NCI-H82 treated with DMSO at 0.1 percent for 48 hours (cell line): ENCODE data around the gene ECE2.
"Not testable (repeated sequence)": the region's sequence is repeated elsewhere in the genome, so short reads cannot be mapped to it uniquely, and the experiment has no call there.

ENCODE experiments used
- DNase-seq: peaks from one replicate; lab custom pipeline; 2025; ENCODE audit not compliant: unreplicated experiment; lab: John Stamatoyannopoulos, UW

The ECE2 gene

DNA sequence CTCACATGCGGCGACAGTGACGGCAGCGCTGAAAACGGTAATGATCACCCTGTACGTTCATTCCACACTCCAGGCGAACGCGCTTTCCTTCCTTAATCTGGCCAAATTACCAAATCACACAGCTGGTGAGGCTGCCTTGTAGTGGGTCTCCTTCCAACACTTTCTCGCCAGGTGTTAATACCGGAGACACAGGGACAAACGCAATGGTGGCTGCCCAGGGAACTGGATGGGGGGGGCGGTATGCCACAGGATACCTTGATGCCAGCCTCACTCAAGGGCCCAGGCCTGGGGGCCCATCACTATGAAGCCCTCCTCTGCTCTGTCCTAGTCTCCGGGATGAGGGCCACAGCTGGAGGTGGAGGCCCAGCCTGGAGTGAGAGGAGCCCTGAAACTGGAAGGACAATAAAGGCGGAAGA is 13.1 kb upstream of the ECE2 start:
- no peak for DNase-seq

DNA sequence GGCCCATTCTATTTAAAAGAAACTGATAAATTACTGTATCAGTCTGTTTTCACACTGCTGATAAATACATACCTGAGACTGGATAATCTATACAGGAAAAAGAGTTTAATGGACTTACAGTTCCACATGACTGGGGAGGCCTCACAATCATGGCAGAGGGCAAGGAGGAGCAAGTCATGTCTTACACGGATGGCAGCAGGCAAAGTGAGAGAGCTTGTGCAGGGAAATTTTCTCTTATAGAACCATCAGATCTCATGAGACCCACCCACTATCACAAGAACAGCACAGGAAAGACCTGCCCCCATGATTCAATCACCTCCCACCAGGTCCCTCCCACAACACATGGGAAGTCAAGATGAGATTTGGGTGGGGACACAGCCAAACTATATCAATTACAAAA is 8.6 kb upstream of the ECE2 start:
- not testable (repeated sequence) for DNase-seq

DNA sequence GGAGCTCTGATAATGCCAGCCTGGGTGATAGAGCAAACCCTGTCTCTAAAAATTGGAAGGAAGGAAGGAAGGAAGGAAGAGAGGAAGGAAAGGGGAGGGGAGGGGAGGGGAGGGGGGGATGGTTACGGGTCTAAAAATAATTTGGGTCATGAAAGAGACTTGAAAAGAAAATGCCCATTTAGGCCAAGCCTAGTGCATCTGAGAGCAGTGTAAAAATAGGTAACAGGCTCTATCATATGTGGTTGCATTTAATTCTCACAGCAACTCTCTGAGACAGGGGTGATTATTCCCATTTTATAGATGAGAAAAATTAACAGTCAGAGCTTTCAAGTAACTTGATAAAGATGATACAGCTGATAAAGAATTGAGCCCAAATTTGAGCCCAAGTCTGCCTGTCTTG is 3.6 kb upstream of the ECE2 start:
- no peak for DNase-seq

DNA sequence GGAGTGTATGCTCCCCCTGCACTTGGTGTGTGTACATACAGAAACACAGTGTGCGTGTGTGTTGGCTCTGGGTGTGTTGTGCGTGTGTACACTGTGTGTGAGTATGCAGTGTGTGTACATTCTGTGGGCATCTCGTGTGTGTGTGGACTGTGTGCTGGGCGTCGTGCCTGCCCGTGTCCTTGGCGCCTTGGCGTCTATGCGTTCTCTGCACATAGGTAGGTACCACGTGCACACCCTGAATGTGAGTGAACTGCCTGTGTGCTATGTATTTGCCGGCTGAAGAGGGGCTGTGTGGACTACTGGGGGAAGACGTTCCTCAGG is 481 bp upstream of the ECE2 start:
- no peak for DNase-seq

DNA sequence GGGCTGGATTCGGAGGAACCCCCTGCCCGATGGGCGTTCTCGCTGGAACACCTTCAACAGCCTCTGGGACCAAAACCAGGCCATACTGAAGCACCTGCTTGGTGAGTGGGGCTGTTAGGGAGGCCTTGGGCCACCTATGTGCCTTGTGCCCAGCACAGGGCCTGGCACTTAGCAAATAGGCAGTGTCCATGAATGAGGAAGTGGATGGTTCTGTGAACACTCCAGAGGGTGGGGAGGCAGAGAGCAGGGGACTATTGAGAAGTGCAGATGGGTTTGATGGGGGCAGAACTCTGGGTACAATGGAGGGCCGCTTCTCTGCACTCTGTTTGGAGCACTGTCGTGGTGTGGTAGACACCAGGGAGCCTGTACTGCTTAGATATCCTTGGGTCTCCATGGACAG is 1.5 kb downstream of the ECE2 start:
- DNase-seq, result no peak

DNA sequence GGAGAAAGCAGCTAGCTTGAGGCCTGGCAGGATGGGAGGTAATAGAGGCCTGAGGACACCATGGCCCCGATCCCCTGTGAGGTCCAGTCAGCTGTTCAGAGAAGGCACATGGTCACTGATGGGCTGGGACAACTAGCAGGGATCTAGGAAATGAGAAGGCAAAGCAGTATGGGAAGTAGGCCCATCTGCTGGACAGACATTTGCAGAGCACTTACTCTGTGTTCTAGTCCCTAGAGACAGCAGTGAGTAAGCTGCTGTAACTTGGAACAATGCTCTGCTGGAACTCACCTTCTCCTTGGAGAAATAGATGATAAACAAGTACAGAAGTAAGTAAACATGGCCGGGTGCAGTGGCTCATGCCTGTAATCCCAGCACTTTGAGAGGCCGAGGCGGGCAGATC is 7.1 kb downstream of the ECE2 start:
- DNase-seq, result no peak

DNA sequence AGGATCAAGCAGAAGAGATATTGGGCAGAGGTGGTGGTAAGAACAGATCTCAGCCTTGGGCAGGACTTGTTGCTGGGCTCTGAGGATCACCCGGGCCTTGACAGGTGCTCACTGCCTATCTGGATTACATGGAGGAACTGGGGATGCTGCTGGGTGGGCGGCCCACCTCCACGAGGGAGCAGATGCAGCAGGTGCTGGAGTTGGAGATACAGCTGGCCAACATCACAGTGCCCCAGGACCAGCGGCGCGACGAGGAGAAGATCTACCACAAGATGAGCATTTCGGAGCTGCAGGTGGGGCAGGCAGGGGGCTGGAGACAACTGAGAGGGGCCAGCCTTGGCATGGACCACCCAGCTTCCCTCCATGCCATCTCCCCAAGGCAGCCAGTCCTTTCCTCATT is 7.9 kb downstream of the ECE2 start:
- DNase-seq, result no peak

DNA sequence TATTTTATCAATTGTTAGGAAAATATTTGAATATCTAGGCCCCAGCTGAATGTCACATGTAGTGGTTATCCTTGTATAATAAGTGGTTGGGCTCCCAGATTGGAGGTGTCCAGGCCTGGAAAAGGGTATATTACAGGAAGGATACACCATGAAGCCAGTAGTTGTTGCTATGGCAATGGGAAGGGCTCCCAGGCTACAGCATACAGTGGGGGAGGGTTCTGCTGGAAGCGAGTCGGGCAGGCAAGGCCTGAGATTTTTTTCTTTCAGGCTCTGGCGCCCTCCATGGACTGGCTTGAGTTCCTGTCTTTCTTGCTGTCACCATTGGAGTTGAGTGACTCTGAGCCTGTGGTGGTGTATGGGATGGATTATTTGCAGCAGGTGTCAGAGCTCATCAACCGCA is 8.9 kb downstream of the ECE2 start:
- DNase-seq, result peak; percentile 57

DNA sequence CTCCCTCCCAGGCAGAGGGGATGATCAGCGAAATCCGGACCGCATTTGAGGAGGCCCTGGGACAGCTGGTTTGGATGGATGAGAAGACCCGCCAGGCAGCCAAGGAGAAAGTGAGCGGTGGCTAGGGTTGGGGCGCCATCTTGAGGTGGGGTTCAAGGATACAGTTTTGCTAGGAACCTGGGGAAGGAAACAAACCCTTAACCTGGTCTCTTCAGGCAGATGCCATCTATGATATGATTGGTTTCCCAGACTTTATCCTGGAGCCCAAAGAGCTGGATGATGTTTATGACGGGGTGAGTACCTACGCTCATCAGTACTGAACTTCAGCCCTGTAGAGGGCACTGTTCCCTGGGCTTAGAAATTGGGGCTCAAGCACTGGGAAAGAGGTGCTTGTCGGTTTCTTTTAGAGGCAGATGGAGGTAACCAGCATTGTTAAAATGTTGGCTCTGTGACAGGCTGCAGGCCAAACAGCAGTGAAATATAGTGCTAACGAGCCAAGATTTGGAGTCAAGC is 13.7 kb downstream of the ECE2 start:
- DNase-seq, result peak; percentile 67

DNA sequence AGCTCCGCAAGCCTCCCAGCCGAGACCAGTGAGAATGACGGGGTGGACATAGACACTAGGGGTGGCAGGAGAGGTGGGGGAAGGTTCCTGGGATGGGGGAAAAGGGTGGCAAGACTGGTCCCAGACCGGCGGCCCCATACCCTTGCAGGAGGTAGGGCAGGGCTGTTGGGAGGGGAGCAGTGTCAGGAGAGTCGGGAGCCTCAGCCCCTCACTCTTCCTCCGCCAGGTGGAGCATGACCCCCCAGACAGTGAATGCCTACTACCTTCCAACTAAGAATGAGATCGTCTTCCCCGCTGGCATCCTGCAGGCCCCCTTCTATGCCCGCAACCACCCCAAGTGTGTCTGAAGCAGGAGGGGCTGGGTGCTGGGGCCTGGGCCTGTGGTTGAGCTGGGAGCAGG is 14.5 kb downstream of the ECE2 start:
- no peak for DNase-seq

DNA sequence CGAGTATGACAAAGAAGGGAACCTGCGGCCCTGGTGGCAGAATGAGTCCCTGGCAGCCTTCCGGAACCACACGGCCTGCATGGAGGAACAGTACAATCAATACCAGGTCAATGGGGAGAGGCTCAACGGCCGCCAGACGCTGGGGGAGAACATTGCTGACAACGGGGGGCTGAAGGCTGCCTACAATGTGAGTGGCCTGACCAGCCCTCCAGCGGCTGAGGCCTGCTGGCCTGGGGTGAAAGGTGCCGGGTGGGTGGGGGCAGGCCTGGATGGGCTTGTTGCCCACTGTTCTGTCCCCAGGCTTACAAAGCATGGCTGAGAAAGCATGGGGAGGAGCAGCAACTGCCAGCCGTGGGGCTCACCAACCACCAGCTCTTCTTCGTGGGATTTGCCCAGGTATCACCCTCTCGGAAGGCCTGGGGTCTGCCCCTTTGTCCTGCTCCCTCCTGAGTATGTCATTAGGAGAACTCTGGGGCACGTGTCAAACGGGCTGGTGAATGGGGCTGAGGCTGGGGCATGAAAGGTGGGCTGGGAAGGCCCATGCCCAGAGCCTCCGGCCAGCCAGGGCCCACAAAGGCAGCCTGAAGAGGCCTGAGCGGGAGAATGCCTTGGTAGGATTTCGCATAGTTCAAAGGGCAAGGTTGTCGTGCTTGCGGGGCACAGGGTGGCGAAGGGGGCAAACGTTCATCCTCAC is 15.4 kb downstream of the ECE2 start:
- no peak for DNase-seq

DNA sequence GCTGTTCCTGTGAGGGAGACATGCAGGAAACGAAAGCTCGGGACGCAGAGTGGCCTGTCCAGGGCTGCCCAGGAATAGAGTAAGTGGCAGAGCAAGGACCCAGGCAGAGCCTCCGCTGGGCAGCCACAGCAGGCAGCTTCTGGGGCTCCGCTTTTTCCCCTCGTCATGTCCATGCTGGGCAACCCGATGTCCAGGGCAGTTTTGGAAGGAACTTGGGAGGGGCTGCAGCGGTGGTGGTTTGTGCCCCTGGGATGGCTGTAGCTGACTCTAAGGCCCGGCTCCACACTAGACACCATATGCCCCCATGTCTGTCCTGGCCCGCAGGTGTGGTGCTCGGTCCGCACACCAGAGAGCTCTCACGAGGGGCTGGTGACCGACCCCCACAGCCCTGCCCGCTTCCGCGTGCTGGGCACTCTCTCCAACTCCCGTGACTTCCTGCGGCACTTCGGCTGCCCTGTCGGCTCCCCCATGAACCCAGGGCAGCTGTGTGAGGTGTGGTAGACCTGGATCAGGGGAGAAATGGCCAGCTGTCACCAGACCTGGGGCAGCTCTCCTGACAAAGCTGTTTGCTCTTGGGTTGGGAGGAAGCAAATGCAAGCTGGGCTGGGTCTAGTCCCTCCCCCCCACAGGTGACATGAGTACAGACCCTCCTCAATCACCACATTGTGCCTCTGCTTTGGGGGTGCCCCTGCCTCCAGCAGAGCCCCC is 16.1 kb downstream of the ECE2 start:
- DNase-seq, result no peak

DNA sequence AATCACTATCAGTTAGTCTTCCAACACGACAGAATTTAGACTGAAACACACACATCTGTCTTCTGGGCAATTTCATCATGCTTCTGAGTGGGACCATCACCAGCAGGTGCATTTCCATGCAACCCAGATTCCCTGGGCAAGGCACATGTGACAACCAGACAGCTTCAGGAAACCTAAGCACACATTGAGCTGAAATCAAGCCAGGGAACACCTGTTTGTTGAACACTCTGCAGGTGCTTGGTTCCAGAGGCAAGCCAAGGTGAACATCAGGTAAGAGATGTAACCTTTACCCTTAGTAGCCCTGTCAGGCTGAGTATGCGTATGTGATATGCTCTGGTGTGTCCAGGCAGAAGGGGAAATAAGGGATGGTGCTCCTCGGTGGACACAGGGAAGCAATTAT is 19.9 kb downstream of the ECE2 start:
- no peak for DNase-seq

DNA sequence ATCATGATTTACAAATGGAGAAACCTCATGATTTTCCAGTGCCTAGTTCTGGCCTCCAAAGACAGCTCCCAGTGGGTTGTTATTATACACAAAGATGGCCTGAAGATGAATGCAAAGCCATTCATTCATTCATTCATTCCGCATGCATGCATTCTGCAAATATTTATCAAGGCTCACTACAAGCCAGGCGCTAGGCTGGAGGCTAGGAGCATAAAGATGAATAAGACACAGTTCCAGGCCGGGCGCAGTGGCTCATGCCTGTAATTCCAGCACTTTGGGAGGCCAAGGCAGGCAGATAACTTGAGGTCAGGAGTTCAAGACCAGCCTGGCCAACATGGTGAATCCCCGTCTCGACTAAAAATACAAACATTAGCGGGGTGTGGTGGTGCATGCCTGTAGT is 20.8 kb downstream of the ECE2 start:
- no peak for DNase-seq

DNA sequence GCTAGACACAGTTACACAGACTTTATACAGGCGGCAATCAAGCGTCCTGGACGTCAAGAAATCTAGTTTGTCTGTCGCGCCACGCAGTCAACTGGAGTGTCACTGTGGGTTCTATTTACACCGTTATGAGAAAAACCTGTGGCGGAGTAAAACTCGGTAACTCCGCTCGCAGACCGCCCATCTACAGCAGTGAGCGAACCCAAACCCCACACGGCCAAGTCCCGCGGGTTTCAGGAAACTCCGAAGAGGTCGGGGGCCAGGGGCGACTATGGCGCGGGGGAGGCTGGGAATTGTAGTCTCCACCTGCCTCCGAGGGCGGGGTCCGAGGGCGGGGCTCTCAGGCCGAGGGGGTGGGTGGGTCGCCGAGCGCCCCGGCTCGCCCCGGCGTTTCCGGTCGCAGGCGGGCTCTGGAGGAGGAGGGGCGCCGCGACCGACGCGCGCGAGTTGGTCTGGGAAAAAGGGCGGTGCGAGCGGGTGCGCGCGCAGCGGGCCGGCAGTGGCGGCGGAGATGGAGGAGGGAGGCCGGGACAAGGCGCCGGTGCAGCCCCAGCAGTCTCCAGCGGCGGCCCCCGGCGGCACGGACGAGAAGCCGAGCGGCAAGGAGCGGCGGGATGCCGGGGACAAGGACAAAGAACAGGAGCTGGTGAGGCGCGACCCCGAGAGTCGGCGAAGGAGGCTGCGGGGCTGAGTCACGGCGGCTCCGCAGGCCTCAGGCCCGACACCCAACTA is 23.1 kb downstream of the ECE2 start, which contains the start of gene PSMD2:
PSMD2 (plus strand) TSS at position 483 of the 729 bp plus-strand sequence; CDS start at position 509, 26 bp downstream.
- DNase-seq, result peak; percentile 90

DNA sequence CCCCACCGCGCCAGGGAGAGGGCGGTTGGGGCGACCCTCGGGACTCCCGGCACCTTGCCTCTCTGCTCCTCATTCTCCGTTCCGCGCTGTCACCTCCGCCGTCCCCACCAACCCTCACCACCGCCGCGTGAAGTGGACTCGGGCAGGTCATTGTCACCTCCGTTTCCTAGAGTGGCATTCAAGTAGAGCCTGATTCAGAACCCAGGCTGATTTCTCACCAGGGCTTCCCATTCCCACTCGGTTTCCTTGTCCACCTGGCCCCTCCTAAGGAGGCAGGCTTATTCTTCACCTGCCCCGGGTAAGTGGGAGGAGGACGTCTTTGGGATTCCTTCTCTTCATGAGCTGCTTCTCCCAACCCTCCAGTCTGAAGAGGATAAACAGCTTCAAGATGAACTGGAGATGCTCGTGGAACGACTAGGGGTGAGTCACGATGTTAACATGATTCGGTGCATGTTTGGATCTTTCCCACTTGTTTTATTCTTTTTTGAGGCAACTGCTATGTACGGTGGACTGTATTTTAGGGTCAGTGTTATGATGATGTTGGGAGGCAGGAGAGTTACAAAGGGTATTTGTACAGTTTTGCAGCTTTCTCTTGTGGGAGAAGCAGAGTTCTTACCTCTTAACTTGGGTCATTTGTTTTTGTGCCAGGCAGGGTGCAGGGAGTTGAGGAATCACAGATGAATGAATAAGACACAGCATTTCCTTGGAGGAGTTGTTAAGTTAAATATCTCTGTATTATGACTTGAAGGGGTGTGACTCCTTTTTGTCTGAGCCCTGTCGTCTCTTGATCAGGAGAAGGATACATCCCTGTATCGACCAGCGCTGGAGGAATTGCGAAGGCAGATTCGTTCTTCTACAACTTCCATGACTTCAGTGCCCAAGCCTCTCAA is 23.9 kb downstream of the ECE2 start:
- DNase-seq, result no peak

DNA sequence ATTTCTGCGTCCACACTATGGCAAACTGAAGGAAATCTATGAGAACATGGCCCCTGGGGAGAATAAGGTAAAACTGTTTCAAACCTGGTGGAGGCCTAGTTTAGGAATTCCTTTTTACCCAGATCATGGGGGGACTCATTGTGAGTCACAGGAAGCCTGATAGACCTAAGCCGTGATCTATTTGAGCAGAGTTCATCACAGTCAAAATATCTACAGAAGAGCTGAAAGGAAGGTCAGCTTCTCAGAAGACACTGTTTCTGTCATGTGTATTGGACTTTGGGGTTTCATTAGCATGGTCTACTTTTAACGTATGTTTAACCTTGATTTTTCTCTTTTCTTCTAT is 24.5 kb downstream of the ECE2 start:
- no peak for DNase-seq

DNA sequence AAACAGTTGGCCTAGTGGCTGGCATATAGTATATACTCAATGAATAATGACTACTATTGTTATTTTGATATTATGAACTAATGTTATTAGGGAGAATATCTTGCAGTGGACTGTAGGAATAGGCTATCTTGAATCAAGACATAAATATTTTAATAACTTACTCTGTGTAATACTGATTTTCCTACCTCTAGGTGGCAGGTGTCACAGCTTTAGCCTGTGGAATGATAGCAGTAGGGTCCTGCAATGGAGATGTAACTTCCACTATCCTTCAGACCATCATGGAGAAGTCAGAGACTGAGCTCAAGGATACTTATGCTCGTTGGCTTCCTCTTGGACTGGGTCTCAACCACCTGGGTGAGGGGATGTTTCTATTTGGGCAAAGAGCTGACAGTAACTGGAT is 29.8 kb downstream of the ECE2 start:
- DNase-seq, result no peak

DNA sequence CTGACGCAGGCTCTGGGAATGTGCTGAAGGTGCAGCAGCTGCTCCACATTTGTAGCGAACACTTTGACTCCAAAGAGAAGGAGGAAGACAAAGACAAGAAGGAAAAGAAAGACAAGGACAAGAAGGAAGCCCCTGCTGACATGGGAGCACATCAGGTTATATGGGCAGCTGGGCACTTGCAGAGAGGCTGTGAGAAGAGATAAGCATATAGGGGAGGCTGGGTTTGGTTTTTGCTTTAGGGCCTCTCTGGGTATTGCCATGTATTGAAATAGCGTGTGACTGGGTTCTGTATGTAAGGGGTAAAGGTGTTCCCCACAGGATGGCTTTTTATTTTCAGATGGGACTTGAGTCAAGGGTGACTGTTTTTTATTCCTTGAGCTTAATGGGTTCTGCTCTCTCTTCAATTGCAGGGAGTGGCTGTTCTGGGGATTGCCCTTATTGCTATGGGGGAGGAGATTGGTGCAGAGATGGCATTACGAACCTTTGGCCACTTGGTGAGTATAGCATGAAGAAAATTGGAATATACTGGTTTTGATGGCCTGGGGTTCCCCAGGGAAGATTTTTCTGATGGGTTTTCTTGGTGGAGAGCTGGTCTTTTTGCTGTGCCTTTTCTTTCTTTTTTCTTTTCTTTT is 30.6 kb downstream of the ECE2 start:
- DNase-seq, result no peak

DNA sequence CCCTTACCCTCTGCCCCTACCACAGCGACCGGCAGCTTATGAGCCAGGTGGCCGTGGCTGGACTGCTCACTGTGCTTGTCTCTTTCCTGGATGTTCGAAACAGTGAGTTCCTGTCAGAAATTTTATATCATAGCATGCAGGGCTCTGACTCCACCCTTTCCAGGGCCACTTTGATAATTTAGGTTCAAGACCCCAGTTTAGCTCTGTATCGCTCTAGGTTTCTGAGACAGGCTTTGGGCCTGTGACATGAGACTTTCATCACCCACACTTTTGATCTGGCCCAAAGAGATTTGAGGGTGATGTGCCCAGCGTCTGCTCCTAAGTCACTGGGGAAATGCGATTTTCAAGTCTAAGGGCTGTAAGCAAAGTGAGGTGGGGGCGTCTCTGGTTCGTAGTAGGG is 32.1 kb downstream of the ECE2 start:
- DNase-seq, result no peak

DNA sequence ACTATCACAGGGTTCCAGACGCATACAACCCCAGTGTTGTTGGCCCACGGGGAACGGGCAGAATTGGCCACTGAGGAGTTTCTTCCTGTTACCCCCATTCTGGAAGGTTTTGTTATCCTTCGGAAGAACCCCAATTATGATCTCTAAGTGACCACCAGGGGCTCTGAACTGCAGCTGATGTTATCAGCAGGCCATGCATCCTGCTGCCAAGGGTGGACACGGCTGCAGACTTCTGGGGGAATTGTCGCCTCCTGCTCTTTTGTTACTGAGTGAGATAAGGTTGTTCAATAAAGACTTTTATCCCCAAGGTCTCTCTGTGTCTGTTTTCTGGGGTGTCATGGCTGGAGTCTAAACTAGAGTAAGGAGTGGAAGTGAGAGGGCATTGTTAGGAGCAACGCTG is 32.9 kb downstream of the ECE2 start:
- no peak for DNase-seq
